Endometrium (tissue), 2 donors: Measurements from ENCODE around the gene ADH5.
A peak's percentile ranks its signal among the peaks of the same experiment; 100 is the strongest.
"Not testable (repeated sequence)": the region's sequence is repeated elsewhere in the genome, so short reads cannot be mapped to it uniquely, and the experiment has no call there.

Experiments
- FAIRE-seq: peaks from 2 replicates; lab custom pipeline; 2012; peaks lifted over from hg19 to GRCh38; lab: Jason Lieb, UNC
- donor health status: control.
- donor health status: control.

Gene ADH5

DNA sequence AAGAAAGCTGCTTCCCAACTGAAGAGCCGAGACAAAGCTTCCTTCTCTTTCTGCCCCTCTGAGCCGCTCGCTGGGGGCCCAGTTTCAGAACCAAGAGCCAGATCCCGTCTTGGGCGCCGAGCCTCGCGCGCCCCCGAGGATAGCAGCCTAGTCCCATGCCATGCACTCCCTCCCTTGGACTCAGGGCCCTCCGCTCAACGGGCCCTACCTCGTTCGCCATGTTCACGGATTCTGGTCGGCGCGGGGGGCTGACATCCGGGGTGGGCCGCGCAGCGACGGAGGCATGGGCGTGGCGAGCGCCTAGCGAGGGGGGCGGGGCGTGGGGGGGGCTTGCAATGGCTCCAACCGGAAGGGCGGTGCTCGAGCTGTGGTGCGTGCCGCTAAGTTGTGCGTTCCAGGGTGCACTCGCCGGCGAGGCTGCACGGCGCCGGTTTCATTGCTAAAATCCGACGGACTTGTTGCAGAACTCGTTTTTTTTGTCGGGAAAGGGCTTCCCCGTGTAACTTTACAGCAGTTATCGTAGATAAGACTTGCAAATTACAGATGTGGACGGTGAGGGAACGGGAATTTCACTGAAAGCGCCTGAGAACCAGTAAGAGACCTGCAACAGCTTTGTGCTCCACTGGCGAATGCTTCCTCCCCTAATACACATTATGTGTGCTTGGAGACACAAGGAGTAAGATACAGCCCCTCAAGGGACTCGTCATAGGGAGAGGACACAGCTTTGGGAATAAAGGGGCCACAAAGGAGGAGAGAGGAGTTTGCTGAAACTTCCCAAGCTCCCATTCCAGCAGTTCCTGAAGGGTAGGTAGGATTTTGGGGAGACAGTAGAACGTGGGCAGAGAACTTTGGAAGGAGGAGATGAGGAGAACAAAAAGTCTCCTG is at the start of gene ADH5:
Gene ADH5, minus strand, starts transcription at position 308 of the 885 bp plus-strand sequence. Its CDS starts 88 bp downstream, at position 220.
- FAIRE-seq: no peak

DNA sequence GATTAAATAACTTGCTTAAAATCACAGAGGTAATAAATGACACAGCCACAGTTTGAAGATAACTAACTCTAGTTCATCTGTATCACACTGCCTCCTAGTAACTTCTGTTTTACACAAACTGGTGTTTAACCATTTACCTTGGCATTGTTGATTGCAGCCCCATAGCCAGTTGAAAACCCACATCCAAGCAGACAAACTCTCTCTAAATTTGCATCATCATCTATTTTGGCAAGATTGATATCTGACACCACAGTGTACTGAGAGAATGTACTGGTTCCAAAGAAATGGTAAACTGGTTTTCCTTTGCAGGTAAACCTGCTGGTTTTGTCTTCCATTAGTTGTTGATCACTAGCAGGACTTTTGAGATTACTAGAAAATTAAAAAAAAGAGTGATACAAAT is 47.7 kb upstream of the ADH5 start:
- no peak for FAIRE-seq

DNA sequence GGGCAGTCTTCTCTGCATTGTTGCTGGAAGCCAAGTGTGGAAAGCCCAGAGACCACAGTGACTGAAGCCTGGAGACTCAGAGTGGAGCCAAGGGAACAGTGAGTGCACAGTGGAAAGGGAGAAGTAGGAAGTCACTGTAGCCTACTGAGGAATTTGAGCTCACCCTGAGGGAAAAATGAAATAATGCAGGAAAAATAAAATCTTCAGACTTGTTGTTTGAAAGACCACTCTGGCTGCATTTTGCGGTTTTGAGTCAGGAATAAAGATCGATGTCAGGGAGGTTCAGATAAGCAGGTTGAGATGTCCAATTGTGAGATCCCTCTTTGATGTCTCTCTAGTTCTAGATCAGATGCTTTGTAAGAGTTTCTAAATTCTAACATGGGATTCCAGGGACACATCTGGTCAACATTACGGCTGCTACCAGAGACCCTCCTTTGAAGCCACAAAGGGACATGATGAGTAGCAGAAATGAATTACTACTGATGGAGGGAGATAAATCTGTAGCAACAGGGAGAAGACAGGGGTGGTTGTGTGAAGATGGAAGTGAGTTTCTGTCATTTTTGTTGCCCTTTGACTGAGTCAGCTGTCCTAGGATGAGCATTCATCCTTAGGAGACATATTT is 47.1 kb upstream of the ADH5 start:
- no peak for FAIRE-seq

DNA sequence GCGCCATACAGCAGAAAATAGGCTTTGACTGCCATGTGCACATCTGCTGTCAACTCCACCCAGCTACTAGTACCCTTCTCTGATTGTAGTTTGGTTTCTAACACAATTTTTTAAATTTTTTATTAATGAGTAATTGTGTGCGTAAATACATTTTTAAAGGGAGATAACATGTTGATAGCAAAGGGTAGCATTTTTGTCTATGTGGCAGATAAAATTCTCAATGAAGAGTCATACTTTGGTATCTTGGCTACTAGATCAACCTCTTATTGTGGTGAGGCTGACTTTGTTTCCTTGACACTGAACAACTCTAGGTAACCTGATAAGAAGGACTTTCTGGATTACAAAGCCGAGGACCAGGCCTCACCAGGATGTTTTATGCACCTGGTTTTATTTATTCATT is 46.0 kb upstream of the ADH5 start:
- FAIRE-seq: no peak

DNA sequence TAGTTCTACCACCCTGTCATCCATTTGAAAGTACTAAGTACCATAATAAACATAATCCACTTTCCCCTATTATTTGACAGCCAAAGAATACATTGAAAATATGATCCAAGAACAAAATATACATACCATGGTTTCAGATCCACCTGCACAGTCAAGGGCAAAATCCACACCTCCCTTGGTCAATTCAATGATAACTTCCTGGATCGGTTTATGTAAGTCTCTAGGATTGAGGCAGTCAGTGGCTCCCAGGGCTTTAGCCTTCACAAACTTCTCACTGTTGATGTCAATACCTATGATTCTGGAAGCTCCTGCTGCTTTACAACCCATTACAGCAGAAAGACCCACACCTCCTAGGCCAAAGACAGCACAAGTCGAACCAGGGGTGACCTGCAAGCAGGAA is 42.8 kb upstream of the ADH5 start:
- FAIRE-seq: no peak

DNA sequence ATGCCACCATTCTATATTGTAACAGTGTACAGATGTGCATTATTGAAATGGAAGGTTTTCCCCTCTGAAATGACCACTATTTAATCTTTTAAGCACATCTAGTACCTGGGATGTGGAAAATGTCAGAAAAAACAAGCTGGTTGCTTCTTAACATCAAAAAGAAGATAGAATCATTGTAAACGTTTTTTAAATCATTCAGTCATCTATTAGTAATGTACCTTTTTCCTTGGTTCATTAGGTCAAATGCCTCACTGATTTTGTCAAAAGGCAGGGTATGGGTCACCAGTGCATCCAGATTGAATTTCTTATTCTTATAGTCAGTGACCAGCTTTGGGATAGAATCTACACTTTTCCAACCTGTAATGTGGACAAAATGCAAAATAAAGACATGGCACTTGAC is 37.8 kb upstream of the ADH5 start:
- no peak for FAIRE-seq

DNA sequence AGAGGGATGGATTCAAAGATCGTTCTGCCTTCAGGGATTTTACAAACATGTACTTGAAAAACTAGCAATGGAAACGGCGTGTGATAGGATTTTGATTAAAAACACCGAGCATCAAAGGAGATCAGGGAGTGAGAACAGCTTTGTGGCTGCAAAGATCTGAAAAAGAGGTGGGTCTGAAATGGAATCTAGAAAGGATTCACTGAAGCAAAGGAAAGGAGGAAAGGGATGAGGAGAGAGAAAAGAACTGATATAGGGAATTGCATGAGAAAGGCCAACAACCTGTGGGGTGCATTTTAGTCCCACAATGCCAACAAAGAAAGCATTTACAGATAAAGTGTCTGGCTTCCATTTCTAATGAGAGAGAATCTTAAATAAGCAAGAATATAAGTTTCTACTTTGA is 32.4 kb upstream of the ADH5 start:
- no peak for FAIRE-seq

DNA sequence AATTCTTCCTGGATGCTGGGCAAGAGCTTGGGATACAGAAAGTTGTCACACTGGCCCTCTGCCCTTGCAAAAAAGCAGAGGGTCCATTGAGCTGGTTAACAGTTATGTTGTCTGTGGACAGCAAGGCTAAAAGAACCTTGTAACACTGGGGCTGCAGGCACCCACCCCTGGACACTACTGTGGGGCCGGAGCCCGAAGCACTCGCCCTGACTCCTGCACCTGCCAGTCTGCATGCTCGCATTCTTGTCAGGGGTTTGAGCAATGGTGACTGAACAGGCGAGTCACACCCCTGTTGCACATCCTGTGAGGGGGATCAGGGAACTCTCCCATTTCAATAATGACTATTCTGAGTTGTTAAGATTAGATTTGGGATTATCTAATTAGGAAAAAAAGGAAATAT is 31.9 kb upstream of the ADH5 start:
- FAIRE-seq: no peak

DNA sequence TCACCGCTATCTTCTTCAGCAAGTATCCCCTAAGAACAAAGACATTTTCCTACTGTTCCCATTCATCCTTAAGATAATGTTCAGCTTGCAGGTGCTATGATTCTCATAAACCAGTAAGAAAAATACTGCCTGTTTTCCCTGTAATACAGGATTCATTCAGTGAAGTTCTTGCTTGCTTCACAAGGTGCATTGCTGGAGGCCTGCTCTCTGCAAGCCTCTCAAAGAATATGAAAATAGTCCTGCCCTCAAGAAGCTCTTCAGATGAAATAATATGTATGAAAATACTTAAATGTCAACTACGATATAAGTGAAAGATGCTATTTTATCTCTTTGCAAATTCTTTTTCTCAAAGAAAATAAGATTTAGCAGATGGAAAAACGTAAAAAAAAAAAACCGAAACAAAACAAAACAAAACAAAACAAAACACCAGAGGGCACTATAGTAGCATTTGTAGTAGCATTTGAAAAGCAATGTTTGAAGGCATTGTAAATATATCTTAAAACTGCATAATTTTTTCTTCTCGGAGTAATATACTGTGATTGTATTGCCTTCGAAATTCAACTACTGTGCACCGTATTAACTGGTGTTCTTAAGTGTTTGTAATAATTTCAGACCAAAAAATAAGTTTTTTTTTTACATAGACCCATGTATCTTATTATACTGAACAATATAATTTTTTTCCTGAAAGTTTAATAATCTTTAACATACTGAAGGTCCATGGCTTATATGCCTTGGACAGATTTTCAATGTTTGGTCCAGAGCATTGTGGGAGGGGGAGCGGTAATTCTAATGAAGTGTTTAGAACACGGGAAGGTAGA is 29.5 kb upstream of the ADH5 start:
- peak; percentile 96 for FAIRE-seq

DNA sequence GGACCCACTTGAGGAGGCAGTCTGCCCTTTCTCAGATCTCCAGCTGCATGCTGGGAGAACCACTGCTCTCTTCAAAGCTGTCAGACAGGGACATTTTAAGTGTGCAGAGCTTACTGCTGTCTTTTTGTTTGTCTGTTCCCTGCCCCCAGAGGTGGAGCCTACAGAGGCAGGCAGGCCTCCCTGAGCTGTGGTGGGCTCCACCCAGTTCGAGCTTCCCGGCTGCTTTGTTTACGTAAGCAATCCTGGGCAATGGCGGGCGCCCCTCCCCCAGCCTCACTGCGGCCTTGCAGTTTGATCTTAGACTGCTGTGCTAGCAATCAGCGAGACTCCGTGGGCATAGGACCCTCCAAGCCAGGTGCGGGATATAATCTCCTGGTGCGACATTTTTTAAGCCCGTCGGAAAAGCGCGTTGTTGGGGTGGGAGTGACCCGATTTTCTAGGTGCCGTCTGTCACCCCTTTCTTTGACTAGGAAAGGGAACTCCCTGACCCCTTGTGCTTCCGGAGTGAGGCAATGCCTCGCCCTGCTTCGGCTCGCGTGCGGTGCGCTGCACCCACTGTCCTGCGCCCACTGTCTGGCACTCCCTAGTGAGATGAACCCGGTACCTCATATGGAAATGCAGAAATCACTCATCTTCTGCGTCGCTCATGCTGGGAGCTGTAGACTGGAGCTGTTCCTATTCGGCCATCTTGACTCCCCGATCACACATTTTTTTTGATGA is 28.7 kb upstream of the ADH5 start:
- FAIRE-seq: not testable (repeated sequence)

DNA sequence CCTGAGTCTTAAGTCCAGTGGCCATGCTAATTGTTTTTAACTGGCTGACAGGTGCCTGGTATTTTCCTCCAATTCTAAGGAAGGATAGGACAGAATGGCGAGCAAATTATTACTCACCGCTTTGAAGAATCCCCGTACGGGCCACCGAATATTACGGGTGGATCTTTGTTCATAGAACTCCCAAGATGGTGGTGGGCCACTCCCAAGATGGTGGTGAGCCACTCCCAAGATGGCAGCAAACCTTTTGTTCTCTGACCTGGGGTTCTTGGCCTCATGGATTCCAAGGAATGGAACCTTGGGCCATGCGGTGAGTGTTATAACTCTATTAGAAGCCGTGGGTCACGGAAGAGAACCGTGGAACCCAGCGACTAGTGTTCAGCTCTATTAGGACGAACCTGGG is 20.7 kb upstream of the ADH5 start:
- not testable (repeated sequence) for FAIRE-seq

DNA sequence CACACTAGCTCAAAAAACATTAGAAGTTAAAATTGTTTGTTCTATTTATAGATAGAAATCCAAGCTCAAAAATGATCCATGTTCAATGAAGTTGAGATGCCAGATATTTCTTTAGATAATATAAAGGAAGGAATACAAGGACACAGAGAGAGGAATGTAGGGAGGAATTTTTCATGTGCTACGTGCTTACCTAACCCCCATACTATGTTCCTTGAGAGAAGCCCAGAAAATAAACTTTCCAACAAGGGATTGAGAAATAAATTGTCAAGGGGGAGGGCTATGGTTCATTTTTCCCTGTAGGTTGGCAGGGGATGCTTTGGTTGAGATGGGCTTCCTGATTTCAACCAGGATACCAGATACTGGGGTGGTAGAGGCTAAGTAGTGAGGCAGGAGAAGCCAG is 15.6 kb upstream of the ADH5 start:
- no peak for FAIRE-seq

DNA sequence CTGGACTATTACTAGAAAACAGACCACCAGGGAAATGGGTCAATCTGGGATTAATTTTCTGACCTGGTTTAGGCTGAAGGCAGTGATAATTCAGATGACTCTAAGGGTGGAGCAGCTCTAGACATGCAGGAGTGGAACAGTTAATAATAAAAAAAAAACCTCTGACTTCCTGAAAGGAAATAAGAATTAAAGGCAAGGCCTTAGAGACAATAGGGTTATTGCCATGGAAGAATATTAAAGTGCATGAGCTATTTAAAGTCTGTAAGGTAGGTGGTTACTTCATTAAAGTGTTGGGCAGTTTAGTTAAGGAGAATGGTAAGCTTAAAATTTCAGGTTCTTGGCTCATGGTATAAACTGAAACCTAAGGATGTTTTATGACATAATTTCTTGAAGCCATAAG is 14.6 kb upstream of the ADH5 start:
- FAIRE-seq: no peak

DNA sequence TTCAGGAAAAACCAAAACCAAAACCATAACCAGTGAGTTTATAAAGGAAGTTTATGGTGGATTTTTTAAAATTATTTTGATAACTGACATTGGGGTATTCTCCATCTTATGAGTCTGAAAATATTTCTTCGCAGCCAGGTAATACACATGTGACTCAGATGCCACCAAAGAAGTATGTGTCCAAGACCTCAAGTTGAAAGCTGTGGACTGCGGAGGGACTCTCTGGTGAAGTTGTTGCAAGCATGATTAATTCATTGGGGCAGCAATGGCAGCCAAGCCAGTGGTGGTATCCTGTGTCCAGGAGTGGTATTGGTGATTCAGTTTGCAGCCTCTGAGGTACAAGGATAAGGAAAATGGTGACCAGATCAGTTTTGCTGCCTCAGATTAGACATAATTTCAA is 14.0 kb upstream of the ADH5 start:
- no peak for FAIRE-seq

DNA sequence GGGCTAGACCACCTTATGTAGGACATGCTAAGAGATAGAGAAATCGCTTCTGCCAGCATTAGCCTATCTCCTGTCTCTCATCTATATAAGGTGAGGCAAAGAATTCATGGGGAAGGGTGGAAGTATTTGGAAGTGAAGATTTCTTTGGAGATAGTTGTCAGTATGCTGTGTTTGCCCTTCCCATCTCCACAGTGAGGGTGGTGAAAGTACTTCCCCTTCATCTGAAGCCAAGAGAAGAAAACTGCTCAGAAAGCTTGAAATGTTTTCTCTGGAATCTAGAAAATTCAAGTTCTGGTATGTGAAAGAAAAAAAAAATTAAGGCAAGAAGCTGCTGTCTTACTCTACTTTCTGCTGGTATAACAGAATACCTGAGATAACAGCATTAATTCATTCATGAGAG is 12.3 kb upstream of the ADH5 start:
- no peak for FAIRE-seq

DNA sequence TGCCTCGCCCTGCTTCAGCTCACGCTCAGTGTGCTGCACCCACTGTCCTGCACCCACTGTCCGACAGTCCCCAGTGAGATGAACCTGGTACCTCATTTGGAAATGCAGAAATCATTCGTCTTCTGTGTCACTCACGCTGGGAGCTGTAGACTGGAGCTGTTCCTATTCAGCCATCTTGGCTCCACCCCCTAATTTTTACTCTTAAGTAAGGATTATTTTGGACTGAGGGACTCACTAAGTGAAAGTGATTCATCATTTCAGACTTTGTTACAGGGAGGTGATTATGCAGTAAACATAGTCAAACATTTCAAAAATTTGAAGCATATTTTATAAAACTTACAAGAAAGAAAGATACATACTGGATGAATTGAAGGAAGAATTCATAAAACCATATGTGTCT is 11.2 kb upstream of the ADH5 start:
- FAIRE-seq: not testable (repeated sequence)

DNA sequence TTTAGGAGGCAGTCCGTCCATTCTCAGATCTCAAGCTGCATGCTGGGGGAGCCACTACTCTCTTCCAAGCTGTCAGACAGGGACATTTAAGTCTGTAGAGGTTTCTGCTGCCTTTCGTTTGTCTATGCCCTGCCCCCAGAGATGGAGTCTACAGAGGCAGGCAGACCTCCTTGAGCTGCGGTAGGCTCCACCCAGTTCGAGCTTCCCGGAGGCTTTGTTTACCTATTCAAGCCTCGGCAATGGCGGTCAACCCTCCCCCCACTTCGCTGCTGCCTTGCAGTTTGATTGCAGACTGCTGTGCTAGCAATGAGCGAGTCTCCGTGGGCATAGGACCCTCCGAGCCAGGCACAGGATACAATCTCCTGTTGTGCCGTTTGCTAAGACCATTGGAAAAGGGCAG is 10.7 kb upstream of the ADH5 start:
- no peak for FAIRE-seq

DNA sequence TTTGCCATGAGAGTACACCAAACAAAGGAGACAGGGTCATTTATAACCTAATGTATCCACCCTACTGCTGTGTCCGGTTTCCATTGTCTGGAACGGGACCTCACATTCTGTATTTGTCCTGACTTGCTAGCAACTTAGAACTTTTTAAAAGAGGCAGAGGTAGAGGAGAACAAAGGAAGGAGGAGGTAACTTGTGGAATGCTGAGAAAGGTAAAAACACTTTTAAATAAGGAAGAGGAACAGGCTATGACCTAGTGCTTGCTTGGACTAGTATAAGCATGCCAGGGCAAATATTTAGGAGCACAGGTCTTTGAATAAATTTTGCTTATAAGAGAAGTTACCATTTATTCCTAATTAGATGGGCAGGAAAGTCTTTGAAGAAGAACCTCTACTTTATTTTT is 3.3 kb upstream of the ADH5 start:
- FAIRE-seq: not testable (repeated sequence)

DNA sequence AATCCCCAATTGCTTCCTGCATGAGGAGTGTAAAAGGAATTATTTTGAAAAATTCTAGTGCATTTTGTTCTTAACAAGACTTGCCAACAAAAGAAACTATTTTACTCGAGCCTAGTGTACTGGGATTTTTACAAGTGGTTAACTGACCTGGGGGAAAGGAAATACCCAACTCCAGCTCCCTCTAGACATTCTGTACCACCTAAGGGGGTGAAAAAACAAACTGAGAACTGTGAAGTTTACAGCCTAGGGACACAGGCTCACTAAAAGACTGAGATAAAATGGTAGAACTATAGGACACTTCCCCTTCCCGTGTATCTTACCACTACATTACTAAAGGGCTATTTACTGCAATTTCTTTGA is 2.6 kb upstream of the ADH5 start:
- FAIRE-seq: no peak

DNA sequence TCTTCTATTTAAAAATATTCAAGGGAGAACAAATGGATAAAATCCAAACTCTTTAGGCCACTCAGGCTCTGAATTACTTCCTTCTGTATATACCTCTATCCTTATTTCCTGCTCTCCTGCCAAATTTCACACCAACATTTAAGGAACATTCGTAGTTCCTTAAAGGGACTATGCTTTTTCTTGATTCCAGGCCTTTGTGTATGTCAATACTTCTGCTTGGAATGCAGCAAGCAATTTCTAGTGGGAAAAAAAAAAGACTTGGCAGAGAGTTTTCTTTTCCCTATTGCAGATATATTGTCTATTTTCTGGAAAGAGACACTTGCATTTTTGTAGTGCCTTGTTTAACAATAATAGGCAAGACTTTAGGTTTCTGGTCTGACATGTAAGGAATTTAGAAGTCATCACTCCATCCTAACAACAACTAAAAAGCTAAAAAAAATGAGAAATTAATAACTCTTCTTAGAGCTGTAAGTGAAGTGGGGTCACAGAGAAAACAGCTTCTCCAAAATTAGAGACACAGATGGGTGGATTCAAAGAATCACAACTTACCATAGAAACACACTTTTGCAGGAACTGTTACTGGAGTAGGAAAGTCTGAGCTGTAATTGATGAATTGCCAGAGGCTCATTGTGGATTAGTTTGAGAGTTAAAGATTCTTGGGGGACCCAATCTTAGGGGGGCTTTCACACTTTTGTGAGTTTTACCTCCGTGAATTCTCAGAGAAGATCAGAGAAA is 2.1 kb upstream of the ADH5 start:
- FAIRE-seq: no peak

DNA sequence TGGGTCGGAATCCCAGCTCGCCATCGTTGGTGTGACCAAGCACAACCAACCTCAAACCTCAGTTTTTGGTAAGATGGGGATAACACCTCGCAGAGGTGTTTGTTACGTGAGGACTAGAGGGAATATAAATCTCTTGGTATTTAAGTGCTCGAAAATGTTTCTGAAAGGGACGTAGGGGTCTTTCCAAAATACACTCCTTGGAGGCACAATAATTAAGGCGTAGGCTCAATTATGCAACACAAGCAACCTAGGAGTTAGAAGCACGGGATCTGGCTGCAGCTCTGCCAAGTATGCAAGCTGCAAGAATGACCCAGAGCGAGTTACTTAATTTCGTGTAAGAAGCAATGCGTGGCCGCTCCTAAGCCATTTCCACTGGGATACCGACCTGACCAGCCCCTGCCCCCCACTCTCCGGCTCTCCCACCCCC is 552 bp downstream of the ADH5 start:
- FAIRE-seq: no peak

DNA sequence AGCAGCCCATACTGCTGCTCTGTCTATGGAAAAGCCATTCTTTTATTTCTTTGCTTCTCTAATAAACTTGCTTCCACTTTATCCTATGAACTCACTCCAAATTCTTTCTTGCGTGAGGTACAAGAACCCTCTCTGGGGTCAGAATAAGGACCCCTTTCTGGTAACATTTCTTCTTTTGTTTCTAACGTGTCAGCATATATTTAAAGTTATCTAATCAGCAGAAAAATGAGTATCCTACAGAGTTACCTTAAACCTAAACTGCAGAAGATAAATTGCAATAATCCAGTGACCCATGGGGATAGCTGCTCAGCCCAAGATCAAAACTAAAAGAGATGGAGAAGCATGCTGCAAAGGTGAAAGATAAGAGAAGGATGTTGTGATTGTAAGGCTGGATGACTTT is 4.0 kb downstream of the ADH5 start:
- FAIRE-seq: no peak
